Lower leg skin (tissue), 4 donors: ENCODE data around the gene MGAT3. TPM values are rescaled to one million over a fixed set of nuclear protein-coding genes. Genes with fewer than 3 reads are reported as not detected.

ENCODE experiments used
- DNase-seq, 2 donors: peaks; one replicate each; pipeline ENCODE4 v3.0.0-alpha.2; 2019; ENCODE audit warnings: low spot score in 2 of 2
- H3K4me3 ChIP-seq: fragments of 200-600 bp; sonication (generic); 2 replicates; pipeline ENCODE4 v1.5.1; 2017; ENCODE audit warnings: mild to moderate bottlenecking, low read depth; ENCODE audit not compliant: poor library complexity, severe bottlenecking
- CTCF ChIP-seq, 3 donors: fragments of 450-650 bp; IDR thresholded peaks; one replicate each; pipeline ENCODE4 v1.5.1; 2016; ENCODE audit warnings: antibody characterized with exemption in 3 of 3, mild to moderate bottlenecking in 3 of 3, moderate library complexity in 2 of 3
- POLR2A ChIP-seq, 2 donors: fragments of 450-650 bp; IDR thresholded peaks; one replicate each; pipeline ENCODE4 v1.6.1; 2016 to 2017; ENCODE audit warnings: antibody characterized with exemption in 2 of 2, mild to moderate bottlenecking in 1 of 2, moderate library complexity in 1 of 2
- WGBS, 2 donors: methylation state at CpG; one replicate each; pipeline ENCODE4 v1.1.5; 2018; 5-methylcytosine and 5-hydroxymethylcytosine counted together
- intact Hi-C: fragments of 100-400 bp; cut with DNase I; formaldehyde crosslinking; loops from one replicate; pipeline ENCODE4 v1.15.0; 2023; ENCODE audit warnings: low total_unique reads
- total RNA-seq, 4 donors: library from RNA; depleted of rRNA; stranded (reverse); fragments of >200 nt; gene quantifications; one replicate each; pipeline ENCODE4 v1.1.0, GENCODE V29; 2016

The MGAT3 gene
- total RNA-seq, 4 donors from 2014 or later: 1.2 to 5.5 (median 3.2) TPM

GRCh38 chr22:39443398-39443797, 13.4 kb upstream of the MGAT3 start:
- no peak overlapping the region for H3K4me3 ChIP-seq
- 79 to 85% methylated on average over 6 of the region's 6 CpGs for WGBS, 2 donors
- intact Hi-C loops: no loop called here
- TF ChIP-seq CTCF (IDR thresholded peaks at IDR 0.05): no peak
- no peak for TF ChIP-seq POLR2A (IDR thresholded peaks at IDR 0.05)
- no peak for DNase-seq

GRCh38 chr22:39444247-39444800, 12.5 kb upstream of the MGAT3 start:
- WGBS, 2 donors: 43 to 64% methylated on average over 7 of the region's 7 CpGs
- DNase-seq: no peak
- no peak for TF ChIP-seq POLR2A (IDR thresholded peaks at IDR 0.05)
- no peak for TF ChIP-seq CTCF (IDR thresholded peaks at IDR 0.05)
- intact Hi-C loops: no loop called here
- no peak overlapping the region for H3K4me3 ChIP-seq

GRCh38 chr22:39444937-39445465, 11.8 kb upstream of the MGAT3 start:
- 77 to 85% methylated on average over 11 of the region's 11 CpGs for WGBS, 2 donors
- no peak overlapping the region for H3K4me3 ChIP-seq
- TF ChIP-seq POLR2A (IDR thresholded peaks at IDR 0.05): no peak
- no peak for DNase-seq
- intact Hi-C loops: no loop called here

GRCh38 chr22:39445678-39446077, 11.1 kb upstream of the MGAT3 start:
- no peak overlapping the region for H3K4me3 ChIP-seq
- no peak for TF ChIP-seq POLR2A (IDR thresholded peaks at IDR 0.05)
- TF ChIP-seq CTCF (IDR thresholded peaks at IDR 0.05): no peak
- no peak for DNase-seq
- WGBS, 2 donors: 73 to 83% methylated on average over 9 of the region's 9 CpGs
- intact Hi-C loops: no loop called here

- no peak for TF ChIP-seq POLR2A (IDR thresholded peaks at IDR 0.05)
- no peak for TF ChIP-seq CTCF (IDR thresholded peaks at IDR 0.05)
- DNase-seq: no peak
- intact Hi-C loops: no loop called here
- H3K4me3 ChIP-seq: no peak overlapping the region
- WGBS, 2 donors: 42 to 64% methylated on average over 11 to 13 of the region's 13 CpGs
Measured at GRCh38 chr22:39446239-39446721, 10.5 kb upstream of the MGAT3 start.

- WGBS, 2 donors: 61 to 67% methylated on average over 17 to 19 of the region's 19 CpGs
- DNase-seq: peak in 1 of 2 donors; percentile 46
- no peak for TF ChIP-seq POLR2A (IDR thresholded peaks at IDR 0.05)
- TF ChIP-seq CTCF (IDR thresholded peaks at IDR 0.05): no peak
- intact Hi-C loops: no loop called here
- no peak overlapping the region for H3K4me3 ChIP-seq
Measured at GRCh38 chr22:39448205-39449054, 8.4 kb upstream of the MGAT3 start.
